Left ventricle myocardium inferior (tissue), 1 donor: ENCODE data around the gene IFNA17. TPM values are rescaled to one million over a fixed set of nuclear protein-coding genes. Genes with fewer than 3 reads are reported as not detected.

Source experiments
- DNase-seq: peaks from one replicate; pipeline ENCODE4 v3.0.0-alpha.2; 2020
- H3K27ac ChIP-seq: fragments of 200-600 bp; replicated peaks from 2 replicates; pipeline ENCODE4 v1.8.0; 2021
- H3K27me3 ChIP-seq: fragments of 200-600 bp; 2 replicates; pipeline ENCODE4 v1.8.0; 2021; ENCODE audit warnings: low read depth
- H3K36me3 ChIP-seq: fragments of 200-600 bp; 2 replicates; pipeline ENCODE4 v1.8.0; 2021
- H3K4me1 ChIP-seq: fragments of 200-600 bp; 2 replicates; pipeline ENCODE4 v1.8.0; 2021
- H3K4me3 ChIP-seq: fragments of 200-600 bp; 2 replicates; pipeline ENCODE4 v1.8.0; 2021; ENCODE audit warnings: mild to moderate bottlenecking, moderate library complexity
- H3K9me3 ChIP-seq: fragments of 200-600 bp; replicated peaks from 2 replicates; pipeline ENCODE4 v1.8.0; 2021
- intact Hi-C: fragments of 100-400 bp; cut with micrococcal nuclease; formaldehyde crosslinking; loops from one replicate; pipeline ENCODE4 v1.11.0; 2022
- total RNA-seq: library from RNA; stranded (reverse); fragmentation: NEBNext Ultra II Directional; extraction: Animal tissue kit (Norgen Biotek cat#: 25700); gene quantifications from one replicate; pipeline ENCODE4 v1.2.1, GENCODE V29; 2021
- TF ChIP-seq, protein P1 (sequence below): fragments of 200-600 bp; IDR thresholded peaks from 2 replicates; pipeline ENCODE4 v1.8.0; 2021; ENCODE audit warnings: antibody characterized with exemption, mild to moderate bottlenecking, borderline replicate concordance
- donor health status: DM: no; HTN: yes; CAD: no; lungs with severe emphysema.

Gene IFNA17
- total RNA-seq, 1 donor from 2014 or later, result not detected

DNA sequence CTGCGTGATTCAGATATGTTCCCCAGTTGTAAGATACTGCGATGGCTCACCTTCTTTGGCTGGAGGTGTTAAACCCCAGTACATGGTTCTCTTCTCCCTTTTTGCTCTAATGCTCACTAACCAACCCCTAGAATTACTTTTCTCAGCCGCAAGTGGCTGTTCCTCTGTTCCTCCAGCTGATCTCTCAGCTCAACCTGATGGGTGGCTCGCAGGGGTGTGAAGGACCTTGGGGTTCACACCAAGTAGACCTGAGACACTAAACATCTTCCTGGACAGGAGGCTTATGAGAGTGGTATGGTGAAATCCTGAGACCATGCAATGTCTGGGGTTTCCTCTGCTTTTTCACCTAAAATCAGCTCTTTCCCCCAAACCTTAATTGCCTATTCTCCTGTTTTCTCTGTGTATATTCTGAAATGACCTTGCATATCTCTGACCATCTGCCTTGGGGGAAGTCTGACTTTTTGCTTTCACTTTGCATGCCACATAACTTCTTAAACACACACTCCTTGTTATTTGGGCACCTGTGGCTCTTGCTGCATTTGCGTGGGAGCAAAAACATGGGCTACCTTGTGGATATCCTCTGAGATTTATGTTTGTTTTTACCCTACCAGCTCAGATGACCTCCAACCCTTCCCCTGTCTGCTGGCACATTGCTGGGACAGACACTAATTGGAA lies 27.7 kb upstream of the IFNA17 start:
- no peaks in the 10 kb centered on the region for H3K9me3 ChIP-seq
- TF ChIP-seq, protein P1, sequence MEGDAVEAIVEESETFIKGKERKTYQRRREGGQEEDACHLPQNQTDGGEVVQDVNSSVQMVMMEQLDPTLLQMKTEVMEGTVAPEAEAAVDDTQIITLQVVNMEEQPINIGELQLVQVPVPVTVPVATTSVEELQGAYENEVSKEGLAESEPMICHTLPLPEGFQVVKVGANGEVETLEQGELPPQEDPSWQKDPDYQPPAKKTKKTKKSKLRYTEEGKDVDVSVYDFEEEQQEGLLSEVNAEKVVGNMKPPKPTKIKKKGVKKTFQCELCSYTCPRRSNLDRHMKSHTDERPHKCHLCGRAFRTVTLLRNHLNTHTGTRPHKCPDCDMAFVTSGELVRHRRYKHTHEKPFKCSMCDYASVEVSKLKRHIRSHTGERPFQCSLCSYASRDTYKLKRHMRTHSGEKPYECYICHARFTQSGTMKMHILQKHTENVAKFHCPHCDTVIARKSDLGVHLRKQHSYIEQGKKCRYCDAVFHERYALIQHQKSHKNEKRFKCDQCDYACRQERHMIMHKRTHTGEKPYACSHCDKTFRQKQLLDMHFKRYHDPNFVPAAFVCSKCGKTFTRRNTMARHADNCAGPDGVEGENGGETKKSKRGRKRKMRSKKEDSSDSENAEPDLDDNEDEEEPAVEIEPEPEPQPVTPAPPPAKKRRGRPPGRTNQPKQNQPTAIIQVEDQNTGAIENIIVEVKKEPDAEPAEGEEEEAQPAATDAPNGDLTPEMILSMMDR, result no peak
- H3K4me3 ChIP-seq, result no peak overlapping the region
- H3K36me3 ChIP-seq, result no peaks in the 10 kb centered on the region
- no peak for DNase-seq
- intact Hi-C loops, result no loop called here
- no peak overlapping the region for H3K27ac ChIP-seq
- H3K4me1 ChIP-seq, result peaks cover 9% of the 10 kb centered on the region
- peaks cover 41% of the 10 kb centered on the region for H3K27me3 ChIP-seq

DNA sequence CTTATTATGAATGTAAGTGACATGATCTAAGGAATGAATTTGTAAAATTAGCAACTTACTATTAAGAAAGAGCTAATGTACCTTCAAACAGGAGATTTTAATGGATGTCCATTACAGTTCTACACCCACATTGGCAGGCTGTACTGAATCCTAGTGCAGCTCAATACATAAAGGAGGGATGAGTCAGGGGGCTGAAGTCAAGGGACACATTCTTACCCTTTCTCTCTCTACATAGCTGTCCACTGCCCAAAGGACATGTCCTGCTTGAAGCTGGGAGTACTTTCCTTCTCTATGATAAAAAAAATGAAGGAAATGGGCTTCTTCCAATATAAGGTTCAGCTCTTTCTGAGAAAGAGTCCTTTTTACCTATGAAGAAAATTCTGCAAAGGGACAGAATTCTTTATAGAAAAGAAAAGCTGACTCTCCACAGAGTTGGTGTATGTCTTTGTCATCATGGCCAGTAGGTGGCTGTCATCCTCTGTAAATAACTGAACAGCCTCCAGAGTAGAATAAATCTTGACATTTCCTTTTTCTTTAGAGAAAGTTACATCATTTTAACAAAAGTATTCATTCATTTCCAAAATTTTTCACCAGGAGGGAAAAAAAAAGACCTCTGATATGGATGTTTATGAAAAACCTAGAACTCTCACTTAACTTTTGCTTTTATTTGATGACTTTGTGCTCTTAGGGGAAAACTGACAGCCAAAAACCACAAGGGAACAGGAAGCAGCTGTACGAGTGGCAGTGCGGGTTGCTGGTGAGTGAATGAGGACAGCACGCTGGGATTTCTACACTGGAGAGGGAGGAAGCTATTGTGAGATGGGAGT lies 24.9 kb upstream of the IFNA17 start:
- no peak overlapping the region for H3K27ac ChIP-seq
- TF ChIP-seq, protein P1, result peak; percentile 54
- H3K36me3 ChIP-seq, result no peaks in the 10 kb centered on the region
- DNase-seq, result peak; percentile 24
- peak overlapping the region; percentile 14 for H3K4me3 ChIP-seq
- no peaks in the 10 kb centered on the region for H3K9me3 ChIP-seq
- peaks cover 66% of the 10 kb centered on the region for H3K27me3 ChIP-seq
- intact Hi-C loops, result no loop called here
- H3K4me1 ChIP-seq, result peaks cover 9% of the 10 kb centered on the region

DNA sequence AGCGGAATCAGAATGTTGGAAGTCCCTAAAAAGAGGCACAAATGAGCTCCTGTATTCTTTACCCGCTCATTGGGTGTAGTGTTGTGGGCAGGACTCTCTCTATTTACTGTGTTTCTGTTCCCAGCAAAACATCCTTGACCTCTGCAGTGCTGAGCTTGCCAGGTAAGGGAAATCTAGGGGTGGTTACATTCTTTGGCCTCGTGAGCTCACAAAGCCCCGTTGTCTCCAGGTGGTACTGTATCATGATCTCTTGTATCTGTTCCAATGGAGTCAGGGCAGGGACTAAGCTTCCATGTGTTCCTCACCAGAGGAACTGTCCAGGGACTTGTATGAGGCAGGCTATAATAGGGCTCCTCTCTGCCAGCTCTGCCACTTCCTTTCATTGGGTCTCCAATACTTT lies 23.6 kb upstream of the IFNA17 start:
- no peak overlapping the region for H3K4me3 ChIP-seq
- H3K36me3 ChIP-seq, result no peaks in the 10 kb centered on the region
- peaks cover 9% of the 10 kb centered on the region for H3K4me1 ChIP-seq
- H3K9me3 ChIP-seq, result no peaks in the 10 kb centered on the region
- no peak overlapping the region for H3K27ac ChIP-seq
- intact Hi-C loops, result no loop called here
- TF ChIP-seq, protein P1, result no peak
- H3K27me3 ChIP-seq, result peaks cover 62% of the 10 kb centered on the region
- DNase-seq, result no peak

DNA sequence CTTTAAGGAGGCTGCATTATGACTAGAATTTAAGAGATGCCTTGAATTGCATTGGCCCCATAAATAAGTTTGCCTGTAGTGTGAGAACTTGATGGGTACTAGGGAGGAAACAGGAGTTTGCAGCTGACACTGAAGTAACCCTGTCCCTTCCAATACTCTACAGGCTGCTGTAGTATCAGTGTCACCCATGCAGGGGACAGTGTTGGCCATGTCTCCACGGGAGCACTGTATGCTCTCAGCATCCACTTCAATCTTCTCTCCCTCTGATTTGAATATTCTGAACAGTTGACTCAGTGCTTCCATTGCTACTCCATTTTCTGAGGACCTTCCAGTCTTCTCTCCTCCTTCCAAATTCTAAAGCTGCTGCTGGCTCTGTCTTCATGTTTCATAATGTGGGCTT lies 23.2 kb upstream of the IFNA17 start:
- intact Hi-C loops, result no loop called here
- Histone ChIP-seq H3K9me3 (no peaks in the 10 kb centered on the region), H3K36me3 (no peaks in the 10 kb centered on the region), H3K4me1 (peaks cover 9% of the 10 kb centered on the region), H3K27ac (no peak overlapping the region), H3K4me3 (no peak overlapping the region), H3K27me3 (peaks cover 61% of the 10 kb centered on the region)
- TF ChIP-seq, protein P1, result no peak
- DNase-seq, result no peak

DNA sequence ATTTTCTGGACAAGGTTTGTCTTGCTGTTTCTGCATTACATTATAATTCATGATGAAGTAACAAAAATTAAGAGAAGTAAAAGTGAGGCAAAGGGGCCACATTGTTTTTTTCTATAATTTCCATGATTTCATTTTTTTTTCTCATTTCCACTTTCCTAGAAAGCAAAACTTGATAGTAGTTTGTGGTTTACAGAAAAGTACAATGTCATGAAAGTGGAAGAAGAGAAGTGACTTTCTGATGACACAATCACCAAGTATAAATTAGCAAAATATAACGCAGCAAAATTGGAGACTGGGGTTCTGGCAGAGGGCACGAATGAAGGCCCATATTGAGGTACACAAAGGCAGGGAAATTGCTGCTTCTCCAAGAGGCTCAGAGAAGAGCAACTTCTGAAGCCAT lies 16.8 kb upstream of the IFNA17 start:
- no peak overlapping the region for H3K27ac ChIP-seq
- no peaks in the 10 kb centered on the region for H3K9me3 ChIP-seq
- TF ChIP-seq, protein P1, result no peak
- peaks cover 52% of the 10 kb centered on the region for H3K27me3 ChIP-seq
- DNase-seq, result no peak
- no peaks in the 10 kb centered on the region for H3K4me1 ChIP-seq
- H3K4me3 ChIP-seq, result no peak overlapping the region
- no peaks in the 10 kb centered on the region for H3K36me3 ChIP-seq
- intact Hi-C loops, result no loop called here
